Calu3 (cell line): ENCODE measurements around the gene NEK5. TPM values are rescaled to one million over a fixed set of nuclear protein-coding genes. Genes with fewer than 3 reads are reported as not detected.
A peak's percentile ranks its signal among the peaks of the same experiment; 100 is the strongest.
"Not testable (repeated sequence)": the region's sequence is repeated elsewhere in the genome, so short reads cannot be mapped to it uniquely, and the experiment has no call there.

Experiments
- BruUV-seq: library from RNA; stranded (reverse); fragments of 400-500 nt; replicated peaks from 2 replicates; lab custom pipeline; 2021; lab: Mats Ljungman, UMichigan
- CTCF ChIA-PET: fragments of 300-600 bp; sonication (Branson Sonifier 250); formaldehyde crosslinking; loops from one replicate; lab custom pipeline; 2022; ENCODE audit warnings: antibody characterized with exemption; lab: Charles Lee
- DNase-seq: peaks from one replicate; pipeline ENCODE4 v3.0.0; 2022
- H3K27ac Mint-ChIP-seq: one replicate; pipeline ENCODE4 v1.8.0; 2022; ENCODE audit warnings: mixed read lengths; ENCODE audit not compliant: unreplicated experiment
- H3K27me3 Mint-ChIP-seq: one replicate; pipeline ENCODE4 v1.8.0; 2022; ENCODE audit warnings: mixed read lengths; ENCODE audit not compliant: unreplicated experiment
- H3K36me3 Mint-ChIP-seq: one replicate; pipeline ENCODE4 v1.8.0; 2022; ENCODE audit warnings: mild to moderate bottlenecking, moderate library complexity, mixed read lengths; ENCODE audit not compliant: insufficient read depth, unreplicated experiment
- H3K4me1 Mint-ChIP-seq: one replicate; pipeline ENCODE4 v1.8.0; 2022; ENCODE audit warnings: mild to moderate bottlenecking, low read depth, mixed read lengths; ENCODE audit not compliant: unreplicated experiment
- H3K4me3 Mint-ChIP-seq: one replicate; pipeline ENCODE4 v1.8.0; 2022; ENCODE audit warnings: mild to moderate bottlenecking, low read depth, moderate library complexity, mixed read lengths; ENCODE audit not compliant: unreplicated experiment
- H3K9me3 Mint-ChIP-seq: one replicate; pipeline ENCODE4 v1.8.0; 2022; ENCODE audit warnings: low read depth, mixed read lengths; ENCODE audit not compliant: unreplicated experiment
- CTCF ChIP-seq: fragments of 200-600 bp; IDR thresholded peaks from one replicate; pipeline ENCODE4 v1.8.0; 2022; ENCODE audit warnings: antibody characterized with exemption; ENCODE audit not compliant: unreplicated experiment
- intact Hi-C: fragments of 100-400 bp; cut with micrococcal nuclease; formaldehyde crosslinking; loops from one replicate; pipeline ENCODE4 v1.10.0; 2022; ENCODE audit not compliant: unreplicated experiment
- total RNA-seq: library from RNA; stranded (reverse); gene quantifications from 2 replicates; pipeline ENCODE4 v1.2.3, GENCODE V29; 2022

Gene NEK5
- total RNA-seq, 1 experiment from 2014 or later: 0.38 TPM

GRCh38 chr13:52104624-52105023 lies 24.2 kb downstream of the NEK5 start:
- H3K27me3 Mint-ChIP-seq: no peaks in the 10 kb centered on the region
- BruUV-seq: no TSS peak
- H3K4me3 Mint-ChIP-seq: no peak overlapping the region
- H3K36me3 Mint-ChIP-seq: no peaks in the 10 kb centered on the region
- no peak for TF ChIP-seq CTCF
- intact Hi-C loops: no loop called here
- no peak for DNase-seq
- peaks cover 8% of the 10 kb centered on the region for H3K4me1 Mint-ChIP-seq
- H3K9me3 Mint-ChIP-seq: no peaks in the 10 kb centered on the region
- H3K27ac Mint-ChIP-seq: peak overlapping the region; percentile 96
- CTCF ChIA-PET: interaction anchor here (1.4 kb wide), 1 partner anchor 23 kb away, joined by 3 read pairs; no protein-coding TSS in a partner anchor

GRCh38 chr13:52103386-52103785 lies 25.5 kb downstream of the NEK5 start:
- BruUV-seq: no TSS peak
- no peak for DNase-seq
- CTCF ChIA-PET: no interaction called here
- Mint-ChIP-seq H3K4me3 (no peak overlapping the region), H3K36me3 (no peaks in the 10 kb centered on the region), H3K9me3 (no peaks in the 10 kb centered on the region), H3K4me1 (peaks cover 8% of the 10 kb centered on the region), H3K27ac (no peak overlapping the region), H3K27me3 (no peaks in the 10 kb centered on the region)
- no peak for TF ChIP-seq CTCF
- intact Hi-C loops: no loop called here

GRCh38 chr13:52102423-52102822 lies 26.4 kb downstream of the NEK5 start:
- H3K4me3 Mint-ChIP-seq, H3K27me3 Mint-ChIP-seq, H3K27ac Mint-ChIP-seq, DNase-seq, CTCF ChIA-PET, H3K9me3 Mint-ChIP-seq, H3K4me1 Mint-ChIP-seq, H3K36me3 Mint-ChIP-seq, intact Hi-C loops, BruUV-seq: not testable (repeated sequence)

- intact Hi-C loops: no loop called here
- Mint-ChIP-seq H3K4me3 (no peak overlapping the region), H3K4me1 (no peaks in the 10 kb centered on the region), H3K36me3 (no peaks in the 10 kb centered on the region), H3K27me3 (no peaks in the 10 kb centered on the region), H3K9me3 (peaks cover 5% of the 10 kb centered on the region), H3K27ac (no peak overlapping the region)
- DNase-seq: no peak
- no peak for TF ChIP-seq CTCF
- BruUV-seq: no TSS peak
- CTCF ChIA-PET: no interaction called here
Observed at GRCh38 chr13:52097197-52097596, 31.7 kb downstream of the NEK5 start.

GRCh38 chr13:52096748-52097147 lies 32.1 kb downstream of the NEK5 start:
- H3K4me3 Mint-ChIP-seq: no peak overlapping the region
- CTCF ChIA-PET: no interaction called here
- DNase-seq: no peak
- BruUV-seq: no TSS peak
- H3K4me1 Mint-ChIP-seq: no peaks in the 10 kb centered on the region
- H3K36me3 Mint-ChIP-seq: no peaks in the 10 kb centered on the region
- no peaks in the 10 kb centered on the region for H3K27me3 Mint-ChIP-seq
- intact Hi-C loops: no loop called here
- H3K9me3 Mint-ChIP-seq: peaks cover 5% of the 10 kb centered on the region
- TF ChIP-seq CTCF: no peak
- H3K27ac Mint-ChIP-seq: no peak overlapping the region
